GM21381 (cell line): ENCODE data around the gene CARD10.
"Not testable (repeated sequence)": the region's sequence is repeated elsewhere in the genome, so short reads cannot be mapped to it uniquely, and the experiment has no call there.

Source experiments
- ATAC-seq: cut with Tn5 transposase; IDR thresholded peaks from one replicate; pipeline ENCODE4 v1.9.1; 2021; ENCODE audit warnings: mild to moderate bottlenecking, moderate library complexity; ENCODE audit not compliant: unreplicated experiment

Gene CARD10

DNA sequence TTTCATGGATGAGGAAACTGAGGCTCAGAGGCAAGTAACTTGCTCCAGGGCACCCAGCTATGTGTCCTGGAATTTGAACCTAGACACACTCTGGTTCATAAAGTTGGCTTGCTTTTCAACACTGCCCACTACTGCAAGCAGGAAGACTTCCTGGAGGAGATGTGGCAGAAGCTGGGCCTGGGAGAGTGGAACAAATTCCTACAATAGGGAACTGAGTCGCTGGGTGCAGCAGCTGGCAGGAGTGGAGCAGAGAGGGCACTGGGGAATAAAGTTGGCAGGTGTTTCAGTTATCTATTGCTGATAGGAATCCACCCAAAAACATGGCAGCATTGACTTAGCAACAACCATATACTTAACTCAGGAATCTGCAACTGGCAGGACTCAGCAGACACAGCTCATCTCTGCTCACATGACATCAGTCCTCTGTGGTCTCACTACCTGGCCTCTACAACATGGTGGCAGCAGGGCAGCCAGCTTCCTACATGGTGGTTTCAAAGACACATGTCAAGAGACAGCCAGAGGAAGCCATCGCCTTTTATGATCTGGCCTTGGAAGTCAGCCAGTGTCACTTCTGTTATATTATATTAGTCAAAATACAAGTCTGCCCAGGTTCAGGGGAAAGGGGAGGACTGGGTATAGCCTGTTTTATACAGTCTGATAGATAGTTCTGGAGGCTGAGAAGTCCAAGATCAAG lies 10.6 kb upstream of the CARD10 start:
- ATAC-seq, result no peak

DNA sequence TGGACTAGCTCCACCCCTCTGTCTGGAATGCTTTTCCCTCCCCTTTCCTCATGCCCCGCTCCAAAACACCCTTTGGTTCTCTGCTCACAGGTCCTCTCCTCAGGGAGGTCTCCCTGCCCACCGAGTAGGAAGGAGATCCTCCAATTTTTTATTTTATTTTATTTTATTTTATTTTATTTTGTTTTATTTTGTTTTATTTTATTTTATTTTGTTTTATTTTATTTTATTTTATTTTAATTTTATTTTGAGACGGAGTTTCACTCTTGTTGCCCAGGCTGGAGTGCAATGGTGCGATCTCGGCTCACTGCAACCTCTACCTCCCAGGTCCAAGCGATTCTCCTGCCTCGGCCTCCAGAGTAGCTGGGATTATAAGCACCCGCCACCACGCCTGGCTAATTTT lies 8.7 kb upstream of the CARD10 start:
- ATAC-seq, result not testable (repeated sequence)

DNA sequence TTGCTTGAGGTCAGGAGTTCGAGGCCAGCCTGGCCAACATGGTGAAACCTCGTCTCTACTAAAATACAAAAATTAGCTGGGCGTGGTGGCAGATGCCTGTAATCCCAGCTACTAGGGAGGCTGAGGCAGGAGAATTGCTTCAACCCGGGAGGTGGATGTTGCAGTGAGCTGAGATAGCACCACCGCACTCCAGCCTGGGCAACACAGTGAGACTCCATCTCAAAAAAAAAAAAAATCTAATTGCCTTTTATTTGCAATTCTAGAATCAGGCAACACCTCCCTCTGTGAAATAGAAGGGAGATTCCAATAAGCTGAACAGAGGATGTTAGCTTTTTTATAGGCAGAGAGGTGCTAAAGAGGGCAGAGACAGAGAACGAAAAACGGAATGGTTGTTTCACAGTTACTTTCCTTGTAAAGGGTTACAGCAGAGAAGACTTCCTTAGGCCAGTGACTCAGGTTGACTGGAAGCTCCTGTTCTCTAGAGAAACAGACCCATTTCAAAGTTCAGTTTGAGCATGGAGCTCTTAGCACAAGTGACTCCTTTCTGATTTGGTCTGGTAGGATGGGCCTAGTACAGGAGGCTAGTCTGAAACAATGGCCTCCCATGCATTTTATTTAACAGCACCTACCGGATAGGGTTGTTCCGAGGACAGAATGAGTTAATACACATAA lies 8.0 kb upstream of the CARD10 start:
- ATAC-seq, result not testable (repeated sequence)

GRCh38 chr22:37526376-37526775 lies 7.2 kb upstream of the CARD10 start:
- ATAC-seq, result no peak

DNA sequence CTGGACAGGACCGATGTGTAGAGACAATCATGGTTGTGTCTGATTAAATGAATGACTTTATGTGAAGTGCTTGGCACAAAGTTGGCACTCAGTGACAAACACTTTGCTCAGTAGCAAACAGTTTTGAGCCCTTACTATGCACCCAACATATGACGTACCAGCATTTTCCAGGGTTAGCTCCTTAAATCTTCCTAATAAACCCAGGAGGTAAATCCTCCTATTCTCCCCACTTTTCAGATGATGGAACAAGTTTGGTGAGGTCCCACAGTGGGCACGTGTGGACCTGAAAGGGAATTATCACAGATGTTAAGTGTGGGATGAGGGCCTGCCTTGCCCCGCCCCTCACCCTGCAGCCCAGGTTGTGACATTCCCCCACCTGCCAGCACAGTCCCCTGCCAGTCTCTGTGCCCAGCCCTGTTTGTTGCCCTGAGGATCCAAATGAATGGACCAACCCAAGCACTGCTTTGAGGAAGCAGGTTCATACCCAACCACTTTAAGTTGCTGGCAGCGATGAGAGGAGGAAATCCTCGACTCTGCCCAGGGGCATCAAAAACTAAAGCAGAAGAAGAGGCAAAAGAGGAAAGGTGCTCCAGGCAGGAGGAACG lies 6.6 kb upstream of the CARD10 start:
- no peak for ATAC-seq

DNA sequence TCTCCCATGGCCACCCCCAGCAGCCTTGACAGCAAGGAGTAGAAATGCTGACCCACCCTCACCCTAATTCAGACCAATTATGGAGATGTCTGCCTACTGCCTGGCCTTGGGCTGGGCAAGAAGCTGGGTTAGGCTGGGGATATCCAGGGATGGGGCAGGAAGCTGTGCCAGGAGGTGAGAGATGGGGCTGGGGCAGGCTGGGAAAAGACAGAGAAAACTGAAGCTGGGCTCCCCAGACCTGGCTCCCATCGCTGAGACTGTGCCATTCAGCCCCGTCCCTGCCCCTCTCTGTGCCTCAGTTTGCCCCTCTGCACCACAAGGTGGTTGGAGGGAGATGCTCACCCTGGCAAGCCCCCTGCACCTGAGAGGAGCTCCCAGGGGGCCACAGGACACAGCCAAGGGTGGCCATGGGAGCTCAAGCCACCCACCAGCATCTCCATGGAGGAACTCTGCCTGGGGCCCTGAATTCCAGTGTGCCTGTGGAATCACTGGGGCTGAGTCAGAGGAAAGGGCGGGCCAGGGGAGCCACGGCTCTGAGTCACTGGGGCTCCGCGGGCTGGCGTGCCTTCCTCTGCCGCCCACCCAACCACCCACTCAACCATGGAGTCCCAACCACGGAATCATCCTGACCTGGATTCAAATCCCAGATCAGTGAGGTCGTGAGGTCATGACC lies 6.0 kb upstream of the CARD10 start:
- ATAC-seq, result no peak

- no peak for ATAC-seq
These were observed 3.3 kb upstream of the CARD10 start for GRCh38 chr22:37522482-37522881.

DNA sequence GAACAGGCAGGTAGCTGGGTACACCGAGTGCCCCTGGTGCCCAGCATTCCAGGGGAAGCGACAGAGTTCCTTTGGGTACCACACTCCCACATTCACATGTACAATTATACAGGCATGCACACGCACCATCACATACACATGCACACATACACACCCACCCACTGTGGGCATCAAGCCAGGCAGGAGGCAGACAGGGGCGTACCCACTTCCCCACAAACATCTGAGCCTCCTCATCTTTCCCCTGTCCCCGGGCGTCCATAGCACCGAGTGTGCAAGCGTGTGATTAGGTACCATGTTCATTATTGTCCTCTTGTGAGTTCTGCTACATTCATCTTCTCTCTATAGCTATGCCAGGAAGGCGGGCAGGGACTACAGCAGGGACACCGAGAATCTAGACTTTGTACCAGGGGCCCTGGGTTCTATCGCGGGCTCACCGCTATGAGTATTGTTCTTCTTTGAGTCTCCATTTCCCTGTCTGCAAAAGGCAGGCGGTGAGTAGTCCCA lies 2.1 kb upstream of the CARD10 start:
- ATAC-seq, result no peak

- ATAC-seq, result no peak
These were observed 1.6 kb upstream of the CARD10 start for GRCh38 chr22:37520776-37521191.

DNA sequence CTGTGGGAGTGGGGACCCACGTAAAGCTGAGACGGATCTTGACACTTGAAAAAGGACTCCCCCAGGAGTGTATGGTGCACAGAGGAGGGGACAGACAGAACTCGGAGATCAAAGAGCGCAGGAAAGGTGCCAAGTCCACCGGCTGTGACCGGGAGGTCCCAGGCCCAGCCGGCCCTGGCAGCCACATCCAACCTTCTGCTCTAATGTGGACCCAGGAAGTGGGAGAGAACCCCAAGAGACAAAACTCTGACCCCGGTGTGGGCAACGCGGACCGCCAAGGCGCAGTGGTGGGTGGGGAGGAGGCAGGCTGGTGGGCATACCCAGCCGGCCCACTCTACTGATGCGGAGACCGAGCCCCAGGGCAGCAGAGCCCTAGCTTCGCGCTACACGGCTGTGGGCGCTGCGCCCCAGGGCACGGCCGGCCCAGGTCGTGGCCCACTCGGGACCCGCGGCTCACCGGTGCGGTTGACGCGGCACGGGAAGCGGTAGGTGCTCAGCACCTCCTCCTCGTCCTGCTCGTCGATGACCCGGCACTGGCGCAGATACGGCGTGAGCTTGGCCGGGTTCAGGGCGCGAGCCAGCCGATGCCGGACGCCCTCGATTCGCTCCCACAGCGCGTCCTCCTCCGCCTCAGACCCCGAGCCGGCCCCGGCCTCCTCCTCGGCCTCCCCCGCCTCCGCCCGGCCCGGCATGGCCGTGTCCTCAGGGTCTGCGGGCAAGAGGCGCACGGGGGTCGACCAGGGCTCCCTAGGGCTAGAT lies 527 bp downstream of the CARD10 start:
- no peak for ATAC-seq

GRCh38 chr22:37517826-37518450 lies 1.3 kb downstream of the CARD10 start:
- no peak for ATAC-seq

DNA sequence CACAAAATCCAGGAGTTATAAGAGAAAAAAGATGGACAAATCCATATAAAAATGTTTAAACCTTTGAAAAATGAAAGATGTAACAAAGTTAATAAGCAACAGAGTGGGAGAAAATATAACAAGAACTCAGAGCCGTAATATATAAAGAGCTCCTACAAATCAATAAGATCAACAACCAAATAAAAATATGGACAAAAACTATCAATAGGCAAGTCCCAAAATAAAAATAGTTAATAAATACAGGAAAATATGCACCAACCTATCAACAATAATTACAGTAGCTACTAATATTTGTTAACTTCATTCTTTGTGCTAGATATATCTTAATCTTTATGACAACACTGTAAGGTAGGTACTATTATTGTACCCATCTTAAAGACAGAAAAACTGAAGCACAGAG lies 2.8 kb downstream of the CARD10 start:
- no peak for ATAC-seq

DNA sequence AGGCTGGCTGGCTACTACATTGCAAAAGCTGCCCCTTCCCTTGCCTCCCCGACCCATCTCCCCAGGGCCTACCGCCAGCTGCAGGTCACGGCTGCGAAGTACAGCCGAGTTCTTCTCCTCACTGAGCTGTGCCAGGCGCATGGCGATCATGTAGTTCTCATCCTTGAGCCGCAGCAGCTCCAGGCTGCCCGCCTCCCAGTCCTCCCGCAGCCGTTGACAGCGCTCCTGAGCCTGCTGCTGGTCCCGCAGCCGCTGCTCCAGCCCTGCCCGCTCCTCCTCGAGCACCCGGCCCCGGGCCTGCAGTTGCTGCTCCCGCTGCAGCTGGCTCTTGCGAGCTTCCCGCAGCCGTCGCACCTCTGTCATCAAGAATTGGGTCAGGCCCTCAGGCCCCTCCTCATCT lies 3.3 kb downstream of the CARD10 start:
- no peak for ATAC-seq

DNA sequence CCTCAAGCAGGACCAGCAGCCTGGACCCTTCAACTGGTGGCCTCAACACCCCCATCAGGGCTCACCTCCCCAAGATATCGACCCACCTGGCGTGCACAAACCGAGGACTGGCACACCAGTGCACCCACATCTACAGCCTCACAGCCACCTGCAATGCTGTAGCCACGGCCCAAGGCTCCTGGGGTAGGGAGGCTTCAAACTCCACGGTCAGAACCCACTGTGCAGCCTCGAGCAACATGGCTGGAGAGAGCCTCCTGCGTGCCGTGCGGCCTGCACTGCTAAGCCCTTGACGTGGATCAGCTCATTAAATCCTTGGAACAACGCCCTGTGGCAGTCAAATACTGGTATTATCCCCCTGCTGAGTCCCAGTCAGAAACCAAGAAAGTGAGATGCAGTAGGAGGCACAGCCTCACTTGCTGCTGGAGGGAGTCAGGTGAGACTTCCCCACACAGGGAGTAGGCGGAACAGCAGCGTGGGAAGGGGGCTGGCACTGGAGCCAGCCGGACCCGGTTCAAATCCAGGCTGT lies 4.6 kb downstream of the CARD10 start:
- no peak for ATAC-seq

GRCh38 chr22:37511395-37512104 lies 7.7 kb downstream of the CARD10 start:
- ATAC-seq, result no peak

- ATAC-seq, result no peak
These were observed 9.1 kb downstream of the CARD10 start for GRCh38 chr22:37510091-37510490.

DNA sequence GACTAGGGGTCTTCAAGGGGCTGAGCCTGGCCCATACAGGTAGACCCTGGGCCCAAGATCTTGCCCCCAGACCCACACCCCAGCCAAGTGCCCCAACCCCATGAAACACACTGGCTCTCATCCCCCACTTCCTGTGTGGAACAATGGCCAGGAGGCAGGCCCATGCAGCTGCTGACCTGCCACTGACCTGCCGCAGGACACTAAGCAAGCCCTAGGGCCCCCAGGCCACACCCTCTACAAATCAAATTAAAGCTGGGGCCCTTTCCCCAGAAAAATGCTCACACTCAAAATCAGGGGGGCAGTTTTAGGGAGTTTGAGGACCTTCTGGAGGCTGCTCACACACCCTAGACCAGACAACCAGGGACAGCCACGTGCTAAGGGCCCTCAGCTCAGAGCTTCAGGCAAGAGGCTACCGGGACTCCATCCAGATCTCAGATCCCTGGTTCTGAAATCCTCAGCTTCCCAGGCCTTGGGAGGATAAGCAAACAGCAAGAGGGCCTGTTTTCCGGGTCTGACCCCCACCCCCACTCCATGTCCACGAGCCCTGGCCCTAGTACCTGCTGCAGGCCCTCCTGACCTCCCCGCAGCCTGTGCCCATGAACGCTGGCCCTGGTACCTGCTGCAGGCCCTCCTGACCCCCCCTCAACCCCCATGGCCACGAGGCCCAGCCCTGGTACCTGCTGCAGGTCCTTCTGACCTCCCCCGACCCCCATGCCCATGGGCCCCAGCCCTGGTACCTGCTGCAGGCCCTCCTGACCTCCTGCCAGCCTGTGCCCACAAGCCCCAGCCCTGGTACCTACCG lies 10.0 kb downstream of the CARD10 start:
- no peak for ATAC-seq

GRCh38 chr22:37508431-37508992 lies 10.7 kb downstream of the CARD10 start:
- ATAC-seq, result no peak
